ENCODE measurements around the gene TMEM94.

TMEM94 gene

DNA sequence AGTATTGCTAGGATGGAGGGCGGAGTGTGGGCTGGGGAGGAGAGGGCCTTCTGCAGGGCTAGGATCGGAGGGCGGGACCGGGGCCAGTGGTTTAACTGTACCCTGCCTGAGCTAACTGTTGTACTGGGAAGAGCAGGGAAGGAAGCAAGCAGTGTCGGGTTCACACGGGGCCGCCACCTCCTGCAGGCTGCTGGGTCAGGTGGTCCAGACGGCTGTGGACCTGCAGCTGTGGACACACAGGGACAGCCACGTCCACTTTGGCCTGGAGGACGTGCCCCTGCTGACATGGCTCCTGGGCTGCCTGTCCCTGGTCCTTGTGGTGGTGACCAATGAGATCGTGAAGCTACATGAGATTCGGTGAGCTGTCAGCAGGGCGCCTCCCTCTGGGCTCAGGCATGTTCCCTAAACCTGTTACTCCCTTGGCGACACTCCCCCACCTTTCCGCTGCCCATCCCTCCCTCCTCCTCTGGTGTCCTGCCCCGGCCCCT, 42.3 kb downstream of the TMEM94 start:
- DNase-seq: no peak

DNA sequence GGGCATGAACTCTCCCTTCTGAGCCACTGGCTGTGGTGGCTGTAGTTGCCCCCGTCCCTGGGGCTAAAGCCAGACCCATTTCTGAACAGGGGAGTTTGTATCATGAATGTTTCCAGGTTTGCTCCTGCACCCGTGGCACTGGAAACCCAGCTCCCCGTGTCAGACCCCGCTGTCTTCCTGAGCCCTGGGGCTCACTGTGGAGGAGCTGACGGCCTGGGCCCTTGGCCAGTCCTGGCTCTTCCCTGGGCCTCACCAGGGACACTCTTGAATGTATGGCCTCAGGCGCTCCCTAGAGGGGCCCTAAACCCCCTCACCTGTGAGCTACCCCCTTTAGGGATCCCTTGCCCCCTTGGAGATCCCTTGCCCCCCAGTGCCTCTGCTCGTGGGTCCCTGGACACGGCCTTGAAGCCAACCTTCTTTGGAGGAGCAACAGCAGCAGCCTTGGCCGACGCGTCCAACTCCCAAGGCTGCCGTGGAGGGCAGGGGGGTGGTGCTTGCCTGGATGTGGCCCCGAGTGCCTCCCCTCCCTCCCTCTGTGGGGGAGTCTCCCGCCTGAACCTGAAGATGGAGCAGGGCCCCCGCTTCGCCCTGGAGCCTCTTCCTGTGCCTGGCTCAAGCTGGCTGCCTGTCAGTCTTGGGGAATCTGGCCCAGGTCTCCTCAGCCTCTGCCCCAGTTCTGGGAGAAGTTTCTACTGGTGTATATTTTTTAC, 43.0 kb downstream of the TMEM94 start:
- no peak for DNase-seq

DNA sequence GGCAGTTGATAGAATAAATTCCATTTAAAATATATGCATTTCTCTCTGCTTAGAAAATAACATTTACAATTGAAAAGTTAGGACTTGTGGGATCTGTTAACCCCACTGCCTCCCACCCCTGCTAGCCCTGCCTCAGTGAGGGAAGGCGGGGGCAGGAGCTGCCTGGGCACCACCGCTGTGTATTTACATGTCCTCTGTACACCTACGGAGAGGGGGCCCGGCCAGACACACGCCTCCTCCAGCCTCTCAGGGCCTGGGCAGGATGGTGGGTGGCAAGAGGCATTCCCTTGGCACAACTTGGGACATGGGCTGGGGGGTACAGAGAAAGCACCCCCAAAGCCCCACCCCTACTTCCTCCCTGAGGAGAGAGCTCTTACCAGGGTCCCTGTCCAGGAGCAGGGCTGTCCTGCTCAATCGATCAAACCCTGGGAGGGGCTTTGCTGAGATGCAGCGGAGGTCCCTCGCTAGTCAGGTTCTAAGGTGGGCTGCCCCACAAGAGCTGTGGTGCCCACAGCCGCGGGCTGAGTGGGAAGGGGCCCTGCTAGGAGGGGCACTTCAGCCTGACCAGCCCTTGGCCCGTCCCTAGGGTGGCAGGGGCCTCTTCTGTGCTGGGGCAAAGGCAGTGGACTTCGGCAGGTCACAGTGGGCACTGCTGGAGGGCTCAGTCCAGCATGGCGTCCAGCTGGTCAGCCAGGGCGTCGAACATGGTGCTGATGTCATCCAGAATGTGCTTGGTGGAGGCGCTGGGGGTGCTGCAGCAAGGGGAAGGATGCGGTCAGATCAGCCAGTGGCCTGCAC, 44.2 kb downstream of the TMEM94 start:
- no peak for DNase-seq

DNA sequence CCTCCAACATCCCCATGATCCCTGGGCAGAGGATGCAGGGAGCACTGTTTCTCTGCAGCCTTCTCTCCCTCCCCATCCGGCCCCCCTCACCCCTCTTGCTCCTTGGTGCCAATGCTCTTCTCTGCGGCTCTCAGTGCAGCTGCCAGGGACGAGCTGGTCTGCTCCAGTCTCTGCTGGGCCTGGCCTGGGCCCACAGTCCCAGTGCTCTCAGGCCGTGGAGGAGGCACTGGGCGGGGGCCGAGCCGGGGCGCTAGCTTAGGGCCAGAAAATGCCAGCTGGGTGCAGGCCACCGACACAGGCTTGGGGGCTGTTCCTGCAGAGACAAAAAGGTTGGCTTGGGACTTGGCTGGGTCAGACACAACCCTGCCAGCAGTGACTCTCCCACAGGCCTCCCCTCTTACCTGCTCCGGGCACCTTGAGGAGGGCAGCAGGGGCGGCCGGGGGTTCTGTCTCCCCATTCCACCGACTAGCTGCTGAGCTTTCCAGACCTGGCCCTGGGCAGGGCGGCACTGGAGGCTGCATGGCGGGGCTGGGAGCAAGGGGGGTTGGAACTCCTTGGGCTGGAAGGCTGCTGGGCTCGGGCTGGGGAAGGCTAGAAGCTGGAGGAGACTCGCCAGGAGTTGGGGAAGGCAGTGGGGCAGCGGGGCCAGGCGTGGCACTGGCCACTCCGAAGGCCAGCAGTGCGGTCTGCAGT, 45.1 kb downstream of the TMEM94 start:
- DNase-seq: no peak

DNA sequence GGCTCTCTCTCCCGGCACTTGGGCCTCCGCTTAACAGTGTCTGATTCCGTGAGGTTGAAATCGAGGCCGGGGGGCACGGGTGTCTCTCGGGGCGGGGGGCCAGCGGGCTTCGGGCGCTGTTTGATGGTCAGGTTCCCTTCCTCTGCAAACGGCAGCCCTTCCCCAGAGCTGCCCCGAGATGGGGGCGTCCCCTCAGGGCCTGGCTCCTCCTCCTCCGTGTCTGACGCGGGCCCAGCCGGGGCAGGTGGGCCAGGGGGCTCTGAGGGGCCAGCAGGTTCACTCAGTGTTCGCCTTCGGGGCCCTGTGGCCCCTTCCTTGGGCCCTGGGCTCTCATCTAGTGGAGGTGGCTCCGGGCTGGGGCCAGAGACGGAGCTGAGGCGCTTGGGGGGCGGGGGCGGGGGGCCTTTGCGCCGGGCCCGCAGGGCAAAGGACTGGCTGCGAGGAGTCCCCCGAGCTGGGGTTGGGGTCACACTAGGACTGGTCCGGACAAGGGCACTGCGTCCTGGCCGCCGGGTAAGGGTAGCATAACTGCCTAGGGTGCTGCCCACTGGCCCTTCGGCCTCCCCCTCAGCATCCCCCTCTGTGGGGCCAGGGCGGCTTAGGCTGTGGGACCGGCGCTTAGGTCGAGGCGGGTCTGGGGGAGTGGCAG, 45.8 kb downstream of the TMEM94 start:
- DNase-seq: no peak

DNA sequence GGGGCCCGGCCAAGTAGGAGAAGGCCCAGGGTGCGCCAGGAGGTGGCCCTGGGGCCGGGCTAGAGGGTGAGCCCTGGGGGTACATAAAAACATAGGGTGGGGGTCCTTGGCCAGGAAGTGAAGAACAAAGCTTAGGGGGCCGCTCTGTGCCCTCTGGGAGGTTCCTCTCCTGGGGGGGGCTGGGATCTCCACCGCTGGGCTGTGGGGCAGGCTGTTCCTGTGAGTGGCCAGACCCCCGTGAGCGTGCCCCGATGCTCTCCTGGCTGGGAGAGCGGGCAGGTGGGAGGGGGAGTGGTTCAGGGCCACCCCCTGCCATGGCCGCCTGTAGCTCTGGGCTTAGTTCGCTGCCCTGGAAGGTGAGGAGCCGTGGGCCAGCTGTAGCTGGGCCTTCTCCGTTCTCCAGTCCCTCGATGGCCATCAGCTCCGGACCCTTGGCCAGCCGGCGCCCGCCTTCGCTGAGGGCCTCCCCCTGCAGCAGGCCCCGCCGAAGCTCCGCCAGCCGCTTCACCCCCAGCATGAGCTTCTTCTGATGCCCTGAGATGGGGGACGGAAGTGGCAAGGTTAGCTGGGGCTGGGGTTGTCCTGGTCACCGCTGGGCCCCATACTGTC, 46.4 kb downstream of the TMEM94 start:
- no peak for DNase-seq

DNA sequence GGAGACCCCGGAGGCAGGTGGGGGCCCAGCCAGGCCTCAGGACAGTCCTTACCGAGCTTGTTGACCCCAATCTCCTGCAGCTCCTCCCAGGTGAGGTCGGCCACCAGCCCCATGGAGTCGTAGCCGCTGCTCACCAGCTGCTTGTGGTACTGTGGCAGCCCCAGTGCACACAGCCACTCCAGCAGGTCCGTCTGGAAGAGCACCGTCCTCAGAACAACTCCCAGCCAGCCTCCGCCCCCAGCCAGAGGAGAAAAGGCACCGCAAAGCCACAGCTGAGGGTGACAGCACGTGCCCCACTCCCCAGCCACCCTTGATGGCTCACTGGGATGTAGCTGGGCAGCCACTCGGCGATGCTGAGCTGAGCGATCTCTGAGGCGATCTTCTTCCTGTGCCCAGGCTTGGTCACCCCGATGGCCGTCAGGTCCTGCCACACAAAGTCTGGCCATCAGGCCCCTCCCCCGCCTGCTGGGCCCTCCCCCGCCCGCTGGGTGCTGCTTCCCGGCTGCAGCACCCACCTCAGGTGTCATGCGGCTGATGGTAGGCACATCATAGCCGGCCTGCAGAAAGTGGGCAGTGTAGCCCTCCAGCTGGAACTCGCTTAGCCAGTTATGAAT, 47.0 kb downstream of the TMEM94 start:
- DNase-seq: no peak

DNA sequence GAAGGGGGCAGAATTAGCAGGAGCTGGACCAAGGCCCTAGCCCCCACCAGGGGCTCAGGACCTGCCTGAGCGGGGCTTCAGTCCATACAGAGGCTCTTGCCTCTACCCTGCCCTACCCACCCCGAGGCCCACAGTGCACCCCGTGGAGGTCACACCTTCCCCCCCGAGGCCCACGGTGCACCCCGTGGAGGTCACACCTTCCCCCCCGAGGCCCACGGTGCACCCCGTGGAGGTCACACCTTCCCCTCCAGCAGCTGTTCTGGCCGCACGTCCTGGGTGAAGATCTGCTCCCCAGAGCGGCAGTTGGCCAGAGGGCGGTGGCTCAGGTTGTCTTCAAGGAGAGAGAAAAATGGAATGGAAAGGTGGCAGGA, 47.5 kb downstream of the TMEM94 start:
- no peak for DNase-seq

DNA sequence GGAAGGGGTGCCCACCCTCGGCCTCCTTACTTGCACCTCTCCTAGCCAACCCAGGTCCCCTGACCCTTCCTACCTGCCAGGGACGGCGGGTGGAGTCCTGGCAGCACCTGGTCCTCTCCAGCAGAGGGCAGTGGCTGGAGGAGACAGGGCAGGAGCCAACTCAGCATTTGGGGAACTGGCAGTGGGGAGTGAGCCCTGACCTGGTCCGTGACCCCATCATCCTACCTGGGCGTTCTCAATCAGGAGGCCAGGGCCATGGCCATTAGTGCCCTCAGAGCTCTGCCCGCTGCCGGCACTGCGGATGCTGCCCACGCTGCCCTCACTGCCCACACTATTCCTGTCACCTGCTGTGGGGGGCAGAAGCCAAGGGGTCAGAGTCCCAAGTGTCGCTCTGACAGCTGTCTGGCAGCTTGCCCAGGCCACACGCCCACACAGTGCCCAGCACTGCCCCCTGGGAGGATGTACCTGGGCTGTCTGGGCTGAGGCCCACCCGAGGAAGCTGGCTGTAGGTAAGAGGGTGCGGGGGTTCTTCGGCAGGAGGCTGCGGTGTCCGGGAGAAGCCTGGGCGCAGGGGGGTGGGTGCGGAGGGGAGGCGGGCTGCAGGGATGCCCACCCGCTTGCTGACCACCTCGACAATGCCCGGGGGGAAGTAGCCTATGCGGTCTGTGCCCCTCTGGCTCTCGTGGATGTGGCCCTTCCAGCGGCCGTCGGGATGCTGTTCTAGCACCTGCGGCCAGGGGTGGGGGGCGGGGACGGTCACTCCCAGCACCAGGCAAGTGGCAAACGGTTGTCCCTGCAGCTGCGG, 48.1 kb downstream of the TMEM94 start:
- DNase-seq: peak in 1 of 2 donors; percentile 40

DNA sequence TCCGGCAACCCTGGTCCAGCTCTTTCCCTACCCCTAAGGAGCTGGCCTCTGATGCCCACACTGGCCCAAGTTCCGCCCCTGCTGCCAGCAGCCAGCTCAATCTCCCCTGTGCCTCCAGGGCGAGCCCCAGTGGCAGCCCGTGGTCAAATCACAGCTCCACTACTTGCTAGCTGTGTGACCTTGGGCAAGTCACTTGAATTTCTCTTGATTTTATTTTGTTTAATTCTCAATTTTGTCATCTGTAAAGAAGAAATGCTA, 48.6 kb downstream of the TMEM94 start:
- DNase-seq: no peak

DNA sequence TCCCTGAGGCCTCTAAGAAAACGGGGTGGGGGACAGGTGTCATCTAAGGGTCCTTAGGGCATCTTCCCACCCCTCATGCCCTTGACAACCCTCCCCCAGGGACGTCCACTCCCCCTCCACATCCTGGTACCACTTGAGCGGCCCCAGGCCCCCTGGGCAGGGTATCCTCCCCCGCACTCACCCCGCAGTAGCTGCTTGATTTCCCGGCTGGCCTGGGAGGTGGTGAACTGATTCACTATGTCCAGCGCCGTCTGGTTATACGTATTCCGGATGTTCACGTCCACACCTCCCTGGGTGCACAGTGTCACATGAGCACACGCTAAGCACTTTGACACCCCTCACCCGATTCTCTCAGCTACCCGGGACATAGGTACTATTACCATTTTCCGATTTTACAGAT, 49.2 kb downstream of the TMEM94 start:
- DNase-seq: no peak

DNA sequence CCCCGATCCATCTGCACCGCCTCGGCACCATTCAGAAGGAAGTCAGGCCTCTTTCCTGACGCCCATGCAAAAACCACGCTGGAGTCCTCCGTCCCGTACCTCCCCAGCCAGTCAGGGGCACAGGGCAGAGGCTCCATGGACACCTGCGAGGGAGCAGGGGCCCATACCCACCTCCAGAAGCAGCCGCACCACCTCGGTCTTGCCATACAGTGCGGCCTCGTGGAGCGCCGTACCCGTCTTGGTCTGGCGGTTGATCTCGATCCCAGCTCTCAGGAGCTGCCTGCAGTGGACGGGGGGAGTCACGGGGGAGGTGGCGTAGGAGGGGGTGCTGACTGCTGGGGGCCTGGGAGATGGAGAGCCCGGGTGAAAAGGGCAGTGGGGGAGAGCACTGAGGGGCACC, 49.7 kb downstream of the TMEM94 start:
- DNase-seq: no peak

DNA sequence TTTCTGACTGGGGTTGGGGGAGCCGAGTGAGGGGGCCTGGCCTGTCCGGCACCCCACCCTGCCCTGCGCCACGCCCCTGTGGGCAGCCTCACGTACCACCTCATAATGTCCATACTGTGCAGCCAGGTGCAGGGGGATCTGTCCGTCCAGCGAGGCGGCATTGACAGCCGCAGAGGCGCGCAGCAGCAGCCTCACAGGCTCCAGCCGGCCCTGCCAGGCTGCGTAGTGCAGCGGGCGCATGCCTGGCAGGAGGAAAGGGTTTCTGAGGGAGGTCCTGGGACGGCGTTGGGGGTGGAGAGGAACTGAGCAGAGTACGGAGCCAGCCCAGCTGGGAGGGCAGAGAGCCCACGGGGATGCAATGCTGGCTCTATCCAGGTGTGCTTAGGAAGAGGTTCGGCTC, 50.5 kb downstream of the TMEM94 start:
- no peak for DNase-seq

DNA sequence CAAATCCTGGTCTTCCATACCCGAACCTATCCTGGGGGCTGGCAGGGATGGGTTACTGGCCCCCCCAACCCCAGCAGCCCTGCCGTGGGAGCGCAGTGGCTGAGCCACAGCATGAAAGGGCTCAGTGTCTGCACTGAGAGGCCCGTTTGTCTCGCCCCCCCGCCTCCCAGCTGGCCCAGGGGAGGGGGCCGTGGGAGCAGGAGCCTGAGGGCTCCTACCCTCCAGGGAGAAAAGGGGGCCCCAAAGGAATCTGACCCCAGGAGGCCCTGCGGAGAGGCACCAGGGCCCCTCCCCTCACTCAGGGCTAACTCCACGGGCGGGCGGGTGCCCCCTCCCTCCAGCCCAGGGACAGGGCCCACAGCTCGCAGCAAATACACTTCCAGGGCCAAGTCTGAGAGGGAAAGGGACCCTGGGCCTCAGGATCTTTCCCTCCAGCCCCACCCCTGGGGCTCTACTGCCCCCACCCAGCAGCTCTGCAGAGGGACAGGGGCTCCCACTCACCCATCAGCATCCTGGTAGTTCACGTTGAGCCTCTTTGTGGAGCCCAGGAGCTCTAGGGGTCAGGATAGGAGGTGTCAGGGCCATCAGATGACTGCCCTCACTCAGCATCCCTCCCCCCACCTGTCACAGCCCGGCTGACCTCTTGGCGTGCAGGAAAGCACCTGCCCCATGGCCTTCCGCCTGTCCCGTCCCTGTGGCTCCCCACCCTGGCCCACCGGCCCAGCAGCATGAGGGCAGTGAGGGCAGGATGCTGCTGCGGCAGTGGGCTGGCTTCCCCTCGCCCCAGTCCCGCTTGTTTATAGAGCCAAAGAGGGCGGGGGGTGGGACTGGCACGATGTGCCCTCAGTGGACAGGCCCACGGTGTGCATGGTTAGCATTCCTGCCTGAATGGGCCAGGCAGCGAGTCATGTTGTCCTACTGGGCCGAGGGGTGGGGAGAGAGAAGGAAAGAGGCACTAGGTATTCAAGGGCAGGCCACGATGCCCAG, 51.6 kb downstream of the TMEM94 start:
- DNase-seq: no peak

DNA sequence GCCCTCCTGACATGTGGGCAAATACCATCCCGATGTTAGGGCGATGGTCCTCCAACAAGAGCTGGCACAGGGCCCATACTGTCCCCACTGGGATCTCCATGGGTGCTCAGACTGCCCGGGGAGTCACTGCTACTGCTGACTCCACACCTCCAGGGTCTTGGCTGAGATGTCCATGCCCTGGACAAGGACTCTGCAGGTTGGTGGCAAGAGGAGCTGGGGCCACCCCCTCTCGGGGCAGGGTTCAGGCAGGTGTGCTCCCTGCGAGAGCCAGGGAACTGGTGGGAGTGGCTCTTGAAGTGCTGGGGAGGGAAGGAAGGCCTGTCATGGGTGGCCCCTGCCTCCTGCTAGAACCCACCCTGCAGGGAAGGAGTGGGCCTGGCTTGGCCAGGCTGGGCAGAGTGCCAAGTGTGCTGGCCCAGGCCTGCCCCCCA, 52.5 kb downstream of the TMEM94 start:
- no peak for DNase-seq

DNA sequence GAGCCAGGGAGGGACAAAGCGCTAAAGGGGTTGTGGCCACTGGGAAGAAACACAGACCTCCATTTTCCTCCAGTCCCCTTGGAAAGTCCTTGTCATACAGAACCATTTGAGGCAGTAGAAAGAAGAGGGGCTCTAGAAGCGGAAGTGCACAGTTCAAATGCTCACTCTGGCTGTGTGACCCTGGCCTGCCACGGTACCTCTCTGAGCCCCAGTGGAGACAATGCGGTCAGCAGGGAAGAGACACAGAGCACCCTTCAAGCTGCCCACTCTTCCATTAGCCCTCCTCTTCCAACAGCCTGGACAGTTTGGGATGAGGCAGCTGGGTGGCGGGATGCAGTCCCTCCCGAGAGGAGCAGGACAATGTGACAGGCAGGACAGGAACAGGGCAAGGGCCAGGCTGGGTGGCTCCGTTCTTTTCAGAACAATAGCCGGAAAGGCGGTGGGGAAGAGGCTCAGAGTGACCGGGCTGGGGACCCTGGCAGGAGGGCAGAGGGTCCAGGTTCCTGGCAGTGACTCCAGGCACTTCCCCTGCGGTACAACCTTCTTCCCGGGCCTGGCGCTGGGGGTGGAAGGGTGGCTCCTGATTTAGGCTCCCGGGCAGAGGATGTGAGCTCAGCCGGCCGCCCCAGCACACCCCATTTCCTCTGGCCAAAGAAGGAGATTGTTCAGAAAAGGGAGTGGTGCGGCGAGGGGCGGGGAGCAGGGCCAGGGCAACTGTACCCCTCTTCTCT, 53.3 kb downstream of the TMEM94 start:
- no peak for DNase-seq

DNA sequence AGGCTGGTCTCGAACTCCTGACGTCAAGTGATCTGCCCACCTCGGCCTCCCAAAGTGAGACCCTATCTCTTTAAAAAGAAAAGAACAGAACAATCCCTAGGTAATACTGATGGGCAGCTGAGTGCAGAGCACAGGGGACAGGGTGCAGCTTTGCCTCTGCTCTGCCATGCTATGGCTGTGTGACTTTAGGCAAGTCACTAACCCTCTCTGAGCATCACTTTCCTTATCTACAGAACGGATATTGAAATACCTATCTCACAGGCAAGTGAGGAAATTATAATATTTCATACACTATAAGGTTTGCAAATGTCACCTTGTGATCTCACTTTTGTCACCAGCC, 54.8 kb downstream of the TMEM94 start:
- DNase-seq: no peak

DNA sequence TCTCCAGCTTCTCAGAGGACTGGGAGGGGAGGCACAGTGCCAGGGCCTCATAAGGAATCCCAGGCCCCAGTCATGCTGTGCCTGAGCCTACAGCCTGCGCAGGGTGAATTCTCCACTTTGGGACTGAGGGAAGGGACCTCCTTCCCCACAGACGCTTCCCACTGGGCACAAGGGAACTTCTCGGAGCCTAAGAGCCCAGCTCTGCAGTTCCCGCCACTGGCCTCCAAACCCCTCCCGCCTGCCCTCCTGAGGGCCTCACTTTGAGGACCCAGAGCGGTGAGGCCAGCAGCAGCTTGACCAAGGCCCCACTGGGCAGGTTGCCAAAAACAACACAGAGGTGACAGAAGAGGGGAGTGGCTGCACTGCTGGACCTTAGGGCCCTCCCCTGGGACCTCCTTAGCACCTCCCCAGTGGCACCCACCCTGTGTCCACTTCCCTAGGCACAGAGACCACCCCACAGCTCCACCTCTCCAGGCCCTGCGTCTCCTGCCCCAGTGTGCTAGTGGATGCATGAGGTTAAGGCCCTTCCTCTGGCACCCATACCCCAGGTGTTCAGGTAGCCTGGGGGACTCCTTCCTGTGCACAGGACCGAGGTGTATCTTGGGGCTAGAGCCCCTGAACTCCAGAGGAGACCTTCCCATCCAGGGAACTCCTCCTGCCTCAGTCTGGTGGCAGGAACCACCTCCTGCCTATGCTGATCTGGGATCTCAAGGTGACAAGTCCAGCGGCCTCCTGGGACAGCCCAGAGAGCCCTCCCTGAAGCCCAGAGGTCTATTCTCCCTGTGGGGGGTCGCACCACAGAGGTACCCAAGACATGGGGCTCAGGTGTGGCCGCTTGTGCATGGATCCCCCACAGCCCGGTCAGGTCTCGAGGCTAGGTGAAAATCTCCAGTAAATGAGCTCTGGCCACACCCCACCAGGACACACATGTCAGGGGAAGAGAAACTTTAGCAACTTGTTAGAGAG, 55.5 kb downstream of the TMEM94 start:
- DNase-seq: no peak

Measured in stimulated activated CD4-positive, alpha-beta T cell treated with anti-CD3 and anti-CD28 coated beads, Interleukin-2, amount 100 ng/mL, for 24 hours (primary cell).